Breast epithelium (tissue), 3 donors: ENCODE data around the gene FOXN3.

Experiments
- CTCF ChIP-seq, 3 donors: fragments of 450-650 bp; IDR thresholded peaks; one replicate each; pipeline ENCODE4 v1.5.1; 2016 to 2017; ENCODE audit warnings: antibody characterized with exemption in 3 of 3, mild to moderate bottlenecking in 3 of 3, moderate library complexity in 3 of 3
- POLR2A ChIP-seq: fragments of 450-650 bp; IDR thresholded peaks from one replicate; pipeline ENCODE4 v1.6.1; 2016; ENCODE audit warnings: antibody characterized with exemption, mild to moderate bottlenecking, moderate library complexity
- POLR2AphosphoS5 ChIP-seq, 3 donors: sonication (generic); formaldehyde crosslinking; IDR thresholded peaks; one replicate each; pipeline ENCODE4 v1.6.1; 2017; ENCODE audit warnings: antibody characterized with exemption in 3 of 3

GRCh38 chr14:89299587-89299986 lies 117.4 kb downstream of the FOXN3 start:
- TF ChIP-seq POLR2A (no peak), CTCF (IDR thresholded peaks at IDR 0.05) (no peak), POLR2AphosphoS5 (IDR thresholded peaks at IDR 0.05) (no peak)
